Measurements from ENCODE around the gene ST6GALNAC5. TPM values are rescaled to one million over a fixed set of nuclear protein-coding genes. Genes with fewer than 3 reads are reported as not detected.

ST6GALNAC5 gene
- total RNA-seq, 2 experiments from 2014 or later: not detected

- Mint-ChIP-seq H3K36me3 (no peaks in the 10 kb centered on the region), H3K27ac (no peak overlapping the region)
Observed at GRCh38 chr1:77057994-77058585, 190.8 kb downstream of the ST6GALNAC5 start.

DNA sequence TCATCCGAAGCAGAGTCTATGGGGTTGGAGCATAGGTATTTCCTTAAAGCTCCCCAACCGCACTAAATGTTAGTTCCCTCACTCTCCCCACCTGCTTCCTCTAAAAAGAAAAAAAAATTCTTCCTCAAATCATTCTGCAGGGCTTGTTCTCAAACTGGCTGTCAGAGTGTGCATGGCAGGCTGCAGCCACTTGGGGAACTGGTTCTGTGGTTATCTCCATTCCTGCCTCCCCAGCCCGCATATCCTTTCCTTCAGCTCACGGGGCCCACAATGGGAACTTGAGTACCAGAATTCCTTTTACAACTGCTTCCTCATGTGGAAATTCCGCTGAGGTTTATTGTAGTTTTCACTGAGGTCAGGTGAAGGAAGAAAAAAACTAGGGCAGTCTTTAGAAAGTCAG, 192.7 kb downstream of the ST6GALNAC5 start:
- H3K36me3 Mint-ChIP-seq: no peaks in the 10 kb centered on the region
- no peaks in the 10 kb centered on the region for H3K4me1 Mint-ChIP-seq
- H3K4me3 Mint-ChIP-seq: no peak overlapping the region
- H3K9me3 Mint-ChIP-seq: no peaks in the 10 kb centered on the region
- H3K27me3 Mint-ChIP-seq: peaks cover 7% of the 10 kb centered on the region
- H3K27ac Mint-ChIP-seq: no peak overlapping the region
- no peak for DNase-seq

More at GRCh38 chr1:77057994-77058585, 190.8 kb downstream of the ST6GALNAC5 start:
- Mint-ChIP-seq H3K27me3 (peaks cover 7% of the 10 kb centered on the region), H3K4me1 (no peaks in the 10 kb centered on the region), H3K9me3 (no peaks in the 10 kb centered on the region), H3K4me3 (no peak overlapping the region)
- DNase-seq: no peak

GRCh38 chr1:77061162-77061561, 193.9 kb downstream of the ST6GALNAC5 start:
- H3K36me3 Mint-ChIP-seq: no peaks in the 10 kb centered on the region

DNA sequence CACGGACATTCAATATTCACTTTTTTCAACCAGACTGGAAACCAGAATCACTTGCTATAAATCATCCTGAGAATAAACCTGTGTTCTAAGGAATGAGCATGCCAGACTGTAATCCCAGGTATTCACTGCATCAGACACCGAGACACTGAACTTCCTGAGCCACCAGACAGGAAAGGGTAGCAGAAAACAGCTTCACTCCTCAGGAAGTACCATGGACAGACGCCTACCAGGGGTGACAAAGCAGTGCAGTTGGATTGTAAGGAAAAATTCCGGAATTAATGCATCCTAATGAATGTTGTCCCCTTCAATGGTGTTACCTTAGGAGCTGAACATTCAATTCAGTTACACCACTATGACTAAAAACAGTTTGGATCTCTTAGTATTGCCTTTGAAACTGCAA, 195.8 kb downstream of the ST6GALNAC5 start:
- Mint-ChIP-seq H3K4me3 (no peak overlapping the region), H3K36me3 (no peaks in the 10 kb centered on the region), H3K9me3 (no peaks in the 10 kb centered on the region), H3K27ac (no peak overlapping the region), H3K27me3 (peaks cover 7% of the 10 kb centered on the region), H3K4me1 (no peaks in the 10 kb centered on the region)
- DNase-seq: no peak

More at GRCh38 chr1:77061162-77061561, 193.9 kb downstream of the ST6GALNAC5 start:
- Mint-ChIP-seq H3K4me3 (no peak overlapping the region), H3K27ac (no peak overlapping the region), H3K9me3 (no peaks in the 10 kb centered on the region), H3K4me1 (no peaks in the 10 kb centered on the region), H3K27me3 (peaks cover 7% of the 10 kb centered on the region)
- DNase-seq: no peak

- Mint-ChIP-seq H3K27me3 (peaks cover 7% of the 10 kb centered on the region), H3K36me3 (no peaks in the 10 kb centered on the region), H3K4me3 (no peak overlapping the region), H3K4me1 (no peaks in the 10 kb centered on the region), H3K27ac (no peak overlapping the region), H3K9me3 (no peaks in the 10 kb centered on the region)
- no peak for DNase-seq
Observed at GRCh38 chr1:77064246-77064645, 197.0 kb downstream of the ST6GALNAC5 start.

GRCh38 chr1:77065693-77066342, 198.5 kb downstream of the ST6GALNAC5 start:
- DNase-seq: no peak
- Mint-ChIP-seq H3K36me3 (no peaks in the 10 kb centered on the region), H3K9me3 (no peaks in the 10 kb centered on the region), H3K27me3 (no peaks in the 10 kb centered on the region), H3K27ac (no peak overlapping the region), H3K4me3 (no peak overlapping the region), H3K4me1 (no peaks in the 10 kb centered on the region)

DNA sequence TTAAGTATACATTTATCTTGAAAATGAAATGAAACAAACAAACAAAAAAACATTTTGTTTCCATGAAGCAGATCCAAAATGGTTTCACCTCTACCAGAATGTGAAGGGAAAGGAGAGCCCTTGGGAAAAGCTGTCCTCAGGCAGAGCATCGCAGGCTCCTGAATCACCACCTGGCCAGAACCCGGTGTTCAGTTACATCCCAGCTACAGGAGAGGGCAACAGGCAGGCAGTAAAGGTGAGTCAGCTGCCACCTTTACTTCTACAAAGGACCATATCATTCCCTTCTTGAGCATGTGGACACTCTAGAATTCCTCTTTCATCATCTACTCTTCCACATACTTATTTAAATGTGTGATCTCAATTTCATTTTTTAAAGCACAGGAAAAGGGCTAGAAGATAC, 200.7 kb downstream of the ST6GALNAC5 start:
- Mint-ChIP-seq H3K36me3 (no peaks in the 10 kb centered on the region), H3K9me3 (no peaks in the 10 kb centered on the region), H3K4me3 (no peak overlapping the region), H3K27ac (no peak overlapping the region), H3K27me3 (no peaks in the 10 kb centered on the region), H3K4me1 (no peaks in the 10 kb centered on the region)
- no peak for DNase-seq

- Mint-ChIP-seq H3K4me3 (no peak overlapping the region), H3K27me3 (no peaks in the 10 kb centered on the region), H3K4me1 (no peaks in the 10 kb centered on the region), H3K36me3 (no peaks in the 10 kb centered on the region), H3K9me3 (no peaks in the 10 kb centered on the region), H3K27ac (no peak overlapping the region)
- DNase-seq: no peak
Observed at GRCh38 chr1:77076759-77077158, 209.5 kb downstream of the ST6GALNAC5 start.

DNA sequence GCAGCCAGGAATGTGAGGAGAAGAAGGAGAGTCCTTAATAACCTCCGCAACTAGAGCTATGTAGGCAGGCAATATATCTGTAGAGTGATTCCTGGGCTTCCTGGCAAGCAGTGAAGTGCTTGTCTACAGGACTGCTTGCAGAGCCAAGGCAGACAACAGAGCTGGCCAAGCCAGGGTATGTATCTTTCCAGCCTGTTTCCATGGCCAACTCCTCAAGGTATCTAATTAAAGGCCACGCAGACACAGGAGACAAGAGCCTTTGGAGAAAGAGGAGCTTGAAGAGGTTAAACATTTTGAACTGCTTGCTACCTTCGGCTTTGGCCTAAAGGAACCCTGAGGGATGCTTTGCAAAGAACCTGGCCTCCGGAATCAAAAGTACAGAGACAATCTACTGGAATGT, 214.6 kb downstream of the ST6GALNAC5 start:
- no peaks in the 10 kb centered on the region for H3K9me3 Mint-ChIP-seq
- H3K4me1 Mint-ChIP-seq: no peaks in the 10 kb centered on the region
- DNase-seq: no peak
- no peaks in the 10 kb centered on the region for H3K27me3 Mint-ChIP-seq
- H3K27ac Mint-ChIP-seq: no peak overlapping the region
- peaks cover 7% of the 10 kb centered on the region for H3K36me3 Mint-ChIP-seq
- no peak overlapping the region for H3K4me3 Mint-ChIP-seq

- Mint-ChIP-seq H3K4me3 (no peak overlapping the region), H3K27ac (no peak overlapping the region), H3K9me3 (no peaks in the 10 kb centered on the region), H3K27me3 (no peaks in the 10 kb centered on the region), H3K36me3 (peaks cover 7% of the 10 kb centered on the region), H3K4me1 (no peaks in the 10 kb centered on the region)
- no peak for DNase-seq
Observed at GRCh38 chr1:77084457-77084856, 217.2 kb downstream of the ST6GALNAC5 start.

DNA sequence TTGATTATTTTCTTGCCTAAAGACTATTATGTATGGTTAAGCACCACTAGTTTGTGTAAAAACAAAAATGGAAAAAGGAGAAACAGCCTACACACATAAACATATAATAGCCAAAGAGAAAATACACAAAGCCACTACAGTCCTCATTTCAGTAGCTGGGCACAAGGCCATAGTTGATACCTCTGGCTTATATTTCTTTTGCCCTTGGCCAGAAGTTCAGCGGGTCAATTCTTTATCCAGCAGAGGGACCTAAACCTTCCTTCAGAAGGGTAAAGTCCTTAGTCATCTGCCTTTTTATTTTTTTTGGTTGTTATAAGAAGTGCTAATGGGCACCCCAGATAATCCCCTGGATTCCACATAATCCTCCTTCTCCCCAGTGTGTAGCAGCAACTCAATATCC, 217.8 kb downstream of the ST6GALNAC5 start:
- no peaks in the 10 kb centered on the region for H3K27me3 Mint-ChIP-seq
- no peaks in the 10 kb centered on the region for H3K9me3 Mint-ChIP-seq
- H3K36me3 Mint-ChIP-seq: peaks cover 7% of the 10 kb centered on the region
- H3K27ac Mint-ChIP-seq: no peak overlapping the region
- no peak for DNase-seq
- H3K4me3 Mint-ChIP-seq: no peak overlapping the region
- no peaks in the 10 kb centered on the region for H3K4me1 Mint-ChIP-seq

- Mint-ChIP-seq H3K4me1 (no peaks in the 10 kb centered on the region), H3K9me3 (no peaks in the 10 kb centered on the region), H3K27me3 (no peaks in the 10 kb centered on the region), H3K4me3 (no peak overlapping the region), H3K36me3 (peaks cover 8% of the 10 kb centered on the region), H3K27ac (no peak overlapping the region)
- no peak for DNase-seq
Observed at GRCh38 chr1:77089756-77090155, 222.5 kb downstream of the ST6GALNAC5 start.

GRCh38 chr1:77095236-77095635, 228.0 kb downstream of the ST6GALNAC5 start:
- H3K9me3 Mint-ChIP-seq: peaks cover 3% of the 10 kb centered on the region
- no peak overlapping the region for H3K4me3 Mint-ChIP-seq
- no peak for DNase-seq
- no peaks in the 10 kb centered on the region for H3K27me3 Mint-ChIP-seq
- peaks cover 11% of the 10 kb centered on the region for H3K36me3 Mint-ChIP-seq
- H3K4me1 Mint-ChIP-seq: no peaks in the 10 kb centered on the region
- H3K27ac Mint-ChIP-seq: no peak overlapping the region

- Mint-ChIP-seq H3K27ac (no peak overlapping the region), H3K4me3 (no peak overlapping the region), H3K27me3 (no peaks in the 10 kb centered on the region), H3K4me1 (no peaks in the 10 kb centered on the region), H3K9me3 (peaks cover 3% of the 10 kb centered on the region), H3K36me3 (peaks cover 7% of the 10 kb centered on the region)
- no peak for DNase-seq
Observed at GRCh38 chr1:77096496-77097255, 229.4 kb downstream of the ST6GALNAC5 start.

GRCh38 chr1:77100875-77101274, 233.6 kb downstream of the ST6GALNAC5 start:
- Mint-ChIP-seq H3K4me1 (no peaks in the 10 kb centered on the region), H3K4me3 (no peak overlapping the region), H3K27ac (no peak overlapping the region), H3K9me3 (peaks cover 3% of the 10 kb centered on the region), H3K27me3 (no peaks in the 10 kb centered on the region), H3K36me3 (peaks cover 20% of the 10 kb centered on the region)
- no peak for DNase-seq
